HEK293 (cell line): ENCODE data around the gene ATP2C1.

Experiments used
- CTCF ChIA-PET: fragments of 350-600 bp; formaldehyde crosslinking; extraction: SDS; loops from one replicate; lab custom pipeline; 2021; ENCODE audit warnings: antibody characterized with exemption; lab: Yijun Ruan, JAX
- POLR2A ChIA-PET: fragments of 300-600 bp; formaldehyde crosslinking; extraction: SDS; loops from one replicate; lab custom pipeline; 2020; ENCODE audit warnings: antibody characterized with exemption, inconsistent platforms; lab: Yijun Ruan, JAX
- H3K27ac ChIP-seq: fragments of 200-500 bp; sonication (Bioruptor generic); 2 replicates; pipeline ENCODE4 v1.5.1; 2014; ENCODE audit warnings: low read depth, low read length, control low read depth, inconsistent platforms; ENCODE audit errors: extremely low read depth
- H3K36me3 ChIP-seq, 2 experiments: fragments of 200-500 bp in 1 of 2; sonication (Bioruptor generic) in 1 of 2; 1 replicate in 1 of 2; 2 replicates in 1 of 2; pipeline ENCODE4 v1.5.1; 2014 to 2017; ENCODE audit warnings: inconsistent platforms in 2 of 2, low read length in 2 of 2; ENCODE audit not compliant: control insufficient read depth in 2 of 2, insufficient read depth in 1 of 2
- H3K4me1 ChIP-seq: fragments of 200-500 bp; sonication (Bioruptor generic); 2 replicates; pipeline ENCODE4 v1.5.1; 2014; ENCODE audit warnings: mild to moderate bottlenecking, low read length, inconsistent platforms; ENCODE audit not compliant: control insufficient read depth, insufficient read depth
- H3K4me3 ChIP-seq: 2 replicates; pipeline ENCODE4 v1.5.1; 2011; ENCODE audit warnings: low read depth, mild to moderate bottlenecking, control low read depth, low read length, moderate library complexity
- H3K9me3 ChIP-seq: fragments of 200-500 bp; sonication (Bioruptor generic); 2 replicates; pipeline ENCODE4 v1.5.1; 2014; ENCODE audit warnings: low read depth, low read length, inconsistent platforms; ENCODE audit not compliant: control insufficient read depth, insufficient read depth
- GLIS2 ChIP-seq: fragments of 450-650 bp; formaldehyde crosslinking; IDR thresholded peaks from 2 replicates; pipeline ENCODE4 v1.5.1; 2016; ENCODE audit warnings: missing biosample characterization, missing genetic modification characterization
- KLF1 ChIP-seq: fragments of 450-650 bp; formaldehyde crosslinking; IDR thresholded peaks from 2 replicates; pipeline ENCODE4 v1.5.1; 2016; ENCODE audit warnings: missing biosample characterization, missing genetic modification characterization
- MYNN ChIP-seq: fragments of 450-650 bp; formaldehyde crosslinking; IDR thresholded peaks from 2 replicates; pipeline ENCODE4 v1.5.1; 2016; ENCODE audit warnings: missing biosample characterization, missing genetic modification characterization, borderline replicate concordance
- SCRT1 ChIP-seq: fragments of 450-650 bp; formaldehyde crosslinking; IDR thresholded peaks from 2 replicates; pipeline ENCODE4 v1.5.1; 2016; ENCODE audit warnings: missing biosample characterization, missing genetic modification characterization, borderline replicate concordance
- SCRT2 ChIP-seq: fragments of 450-650 bp; formaldehyde crosslinking; IDR thresholded peaks from 2 replicates; pipeline ENCODE4 v1.5.1; 2016; ENCODE audit warnings: missing biosample characterization, missing genetic modification characterization
- SP2 ChIP-seq: fragments of 450-650 bp; formaldehyde crosslinking; IDR thresholded peaks from 2 replicates; pipeline ENCODE4 v1.5.1; 2016; ENCODE audit warnings: missing biosample characterization, missing genetic modification characterization
- ZNF114 ChIP-seq: fragments of 450-650 bp; formaldehyde crosslinking; IDR thresholded peaks from 2 replicates; pipeline ENCODE4 v1.5.0; 2017; ENCODE audit warnings: missing biosample characterization, missing genetic modification characterization
- ZNF121 ChIP-seq: fragments of 450-650 bp; formaldehyde crosslinking; IDR thresholded peaks from 2 replicates; pipeline ENCODE4 v1.5.1; 2016; ENCODE audit warnings: missing biosample characterization, missing genetic modification characterization
- ZNF133 ChIP-seq: fragments of 450-650 bp; formaldehyde crosslinking; IDR thresholded peaks from 2 replicates; pipeline ENCODE4 v1.5.1; 2016; ENCODE audit warnings: missing biosample characterization, missing genetic modification characterization
- ZNF391 ChIP-seq: fragments of 450-650 bp; formaldehyde crosslinking; IDR thresholded peaks from 2 replicates; pipeline ENCODE4 v1.5.1; 2016; ENCODE audit warnings: low read depth, missing biosample characterization, missing genetic modification characterization, borderline replicate concordance
- ZNF416 ChIP-seq: fragments of 450-650 bp; formaldehyde crosslinking; IDR thresholded peaks from 2 replicates; pipeline ENCODE4 v1.5.1; 2016; ENCODE audit warnings: missing biosample characterization, missing genetic modification characterization
- ZNF513 ChIP-seq: fragments of 450-650 bp; IDR thresholded peaks from 2 replicates; pipeline ENCODE4 v1.5.1; 2018; ENCODE audit warnings: missing biosample characterization, missing genetic modification characterization
- ZNF555 ChIP-seq: fragments of 450-650 bp; formaldehyde crosslinking; conservative IDR thresholded peaks from 2 replicates; pipeline ENCODE4 v1.5.1; 2017; ENCODE audit warnings: missing biosample characterization, mild to moderate bottlenecking, missing genetic modification characterization, inconsistent platforms
- ZNF624 ChIP-seq: fragments of 450-650 bp; formaldehyde crosslinking; IDR thresholded peaks from 2 replicates; pipeline ENCODE4 v1.5.1; 2017; ENCODE audit warnings: missing biosample characterization, missing genetic modification characterization
- ZNF629 ChIP-seq: fragments of 450-650 bp; formaldehyde crosslinking; IDR thresholded peaks from 2 replicates; pipeline ENCODE4 v1.5.1; 2017; ENCODE audit warnings: missing biosample characterization, missing genetic modification characterization
- ZNF677 ChIP-seq: fragments of 450-650 bp; IDR thresholded peaks from 2 replicates; pipeline ENCODE4 v1.5.0; 2018; ENCODE audit warnings: missing biosample characterization, mild to moderate bottlenecking, missing genetic modification characterization, moderate library complexity
- ZNF843 ChIP-seq: fragments of 450-650 bp; formaldehyde crosslinking; IDR thresholded peaks from 2 replicates; pipeline ENCODE4 v1.5.1; 2016; ENCODE audit warnings: missing biosample characterization, missing genetic modification characterization
- ZSCAN5A ChIP-seq: fragments of 450-650 bp; formaldehyde crosslinking; IDR thresholded peaks from 2 replicates; pipeline ENCODE4 v1.5.1; 2016; ENCODE audit warnings: missing biosample characterization, missing genetic modification characterization
- TF ChIP-seq, protein P1 (sequence below): IDR thresholded peaks from 2 replicates; pipeline ENCODE4 v1.6.1; 2011; ENCODE audit warnings: mild to moderate bottlenecking, low read depth, low read length, borderline replicate concordance
- TF ChIP-seq, protein P2 (sequence below): fragments of 450-650 bp; formaldehyde crosslinking; IDR thresholded peaks from 2 replicates; pipeline ENCODE4 v1.5.1; 2016; ENCODE audit warnings: missing biosample characterization, missing genetic modification characterization
- TF ChIP-seq, protein P3 (sequence below): fragments of 450-650 bp; formaldehyde crosslinking; IDR thresholded peaks from 2 replicates; pipeline ENCODE4 v1.5.1; 2016; ENCODE audit warnings: missing biosample characterization, missing genetic modification characterization

Gene ATP2C1

DNA sequence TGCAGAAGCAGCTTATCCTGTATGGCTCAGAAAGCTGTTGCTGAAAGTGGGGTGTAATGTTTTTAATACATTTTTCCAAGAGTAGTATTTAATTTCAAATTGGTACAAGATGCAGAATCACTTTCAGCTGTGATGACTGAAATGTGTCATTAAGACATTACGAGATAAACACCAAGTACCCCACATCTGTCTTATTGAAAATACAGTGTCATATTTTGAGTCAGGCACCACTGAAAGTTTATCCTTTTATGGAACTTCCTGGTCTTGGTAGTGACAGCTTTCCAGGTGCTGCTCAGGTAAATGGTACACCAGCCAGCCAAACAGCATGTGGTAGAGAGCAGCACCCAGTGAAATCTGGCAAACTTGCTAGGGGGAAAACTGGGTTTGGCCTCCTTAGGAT is 115.8 kb downstream of the ATP2C1 start:
- ChIA-PET CTCF (interaction anchor here (0.6 kb wide), 1 partner anchor 354 kb away, joined by 4 read pairs; no protein-coding TSS in a partner anchor), POLR2A (no interaction called here)
- peaks cover 0 to 59% of the 10 kb centered on the region in 2 experiments; a peak in 2 of 3 replicates for H3K36me3 ChIP-seq
- no peak overlapping the region for H3K4me3 ChIP-seq
- no peak overlapping the region for H3K27ac ChIP-seq
- no peak for TF ChIP-seq SP2 (tag by site-specific recombination)
- TF ChIP-seq ZNF114 (tag by site-specific recombination) = no peak
- no peak for TF ChIP-seq ZNF121
- no peak for TF ChIP-seq GLIS2 (tag by site-specific recombination)
- TF ChIP-seq, protein P1, sequence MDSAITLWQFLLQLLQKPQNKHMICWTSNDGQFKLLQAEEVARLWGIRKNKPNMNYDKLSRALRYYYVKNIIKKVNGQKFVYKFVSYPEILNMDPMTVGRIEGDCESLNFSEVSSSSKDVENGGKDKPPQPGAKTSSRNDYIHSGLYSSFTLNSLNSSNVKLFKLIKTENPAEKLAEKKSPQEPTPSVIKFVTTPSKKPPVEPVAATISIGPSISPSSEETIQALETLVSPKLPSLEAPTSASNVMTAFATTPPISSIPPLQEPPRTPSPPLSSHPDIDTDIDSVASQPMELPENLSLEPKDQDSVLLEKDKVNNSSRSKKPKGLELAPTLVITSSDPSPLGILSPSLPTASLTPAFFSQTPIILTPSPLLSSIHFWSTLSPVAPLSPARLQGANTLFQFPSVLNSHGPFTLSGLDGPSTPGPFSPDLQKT = no peak
- TF ChIP-seq ZNF843 (tag by site-specific recombination) = no peak
- TF ChIP-seq MYNN (tag by site-specific recombination) = no peak
- no peak for TF ChIP-seq ZNF416 (tag by site-specific recombination)
- no peak for TF ChIP-seq ZNF629 (tag by site-specific recombination)
- no peak for TF ChIP-seq ZNF513 (tag by site-specific recombination)
- no peak for TF ChIP-seq ZNF677 (tag by site-specific recombination)
- no peak for TF ChIP-seq ZNF133 (tag by site-specific recombination)
- no peak for TF ChIP-seq ZNF391 (tag by site-specific recombination)
- TF ChIP-seq KLF1 (tag by site-specific recombination) = no peak
- no peak for TF ChIP-seq ZNF555
- no peak for TF ChIP-seq ZSCAN5A (tag by site-specific recombination)
- no peak for TF ChIP-seq ZNF624 (tag by site-specific recombination)
- TF ChIP-seq, all 188 proteins: peak for 0
- H3K9me3 ChIP-seq = no peaks in the 10 kb centered on the region
- no peaks in the 10 kb centered on the region for H3K4me1 ChIP-seq

GRCh38 chr3:131018970-131019369 is 125.1 kb downstream of the ATP2C1 start:
- Histone ChIP-seq H3K4me3 (no peak overlapping the region), H3K4me1 (no peaks in the 10 kb centered on the region), H3K36me3 (peaks cover 5 to 58% of the 10 kb centered on the region in 2 experiments; a peak in 1 of 3 replicates), H3K27ac (no peak overlapping the region), H3K9me3 (no peaks in the 10 kb centered on the region)
- ChIA-PET POLR2A (no interaction called here), CTCF (no interaction called here)
- TF ChIP-seq SCRT1 = peak; percentile 81
- TF ChIP-seq, protein P2, sequence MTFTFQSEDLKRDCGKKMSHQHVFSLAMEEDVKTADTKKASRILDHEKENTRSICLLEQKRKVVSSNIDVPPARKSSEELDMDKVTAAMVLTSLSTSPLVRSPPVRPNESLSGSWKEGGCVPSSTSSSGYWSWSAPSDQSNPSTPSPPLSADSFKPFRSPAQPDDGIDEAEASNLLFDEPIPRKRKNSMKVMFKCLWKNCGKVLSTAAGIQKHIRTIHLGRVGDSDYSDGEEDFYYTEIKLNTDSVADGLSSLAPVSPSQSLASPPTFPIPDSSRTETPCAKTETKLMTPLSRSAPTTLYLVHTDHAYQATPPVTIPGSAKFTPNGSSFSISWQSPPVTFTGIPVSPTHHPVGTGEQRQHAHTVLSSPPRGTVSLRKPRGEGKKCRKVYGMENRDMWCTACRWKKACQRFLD (tag by site-specific recombination) = no peak
- TF ChIP-seq SCRT2 (tag by site-specific recombination) = peak; percentile 95
- TF ChIP-seq, protein P3, sequence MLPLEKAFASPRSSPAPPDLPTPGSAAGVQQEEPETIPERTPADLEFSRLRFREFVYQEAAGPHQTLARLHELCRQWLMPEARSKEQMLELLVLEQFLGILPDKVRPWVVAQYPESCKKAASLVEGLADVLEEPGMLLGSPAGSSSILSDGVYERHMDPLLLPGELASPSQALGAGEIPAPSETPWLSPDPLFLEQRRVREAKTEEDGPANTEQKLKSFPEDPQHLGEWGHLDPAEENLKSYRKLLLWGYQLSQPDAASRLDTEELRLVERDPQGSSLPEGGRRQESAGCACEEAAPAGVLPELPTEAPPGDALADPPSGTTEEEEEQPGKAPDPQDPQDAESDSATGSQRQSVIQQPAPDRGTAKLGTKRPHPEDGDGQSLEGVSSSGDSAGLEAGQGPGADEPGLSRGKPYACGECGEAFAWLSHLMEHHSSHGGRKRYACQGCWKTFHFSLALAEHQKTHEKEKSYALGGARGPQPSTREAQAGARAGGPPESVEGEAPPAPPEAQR (tag by site-specific recombination) = no peak
